ENCODE data around the gene TTC7B. TPM values are rescaled to one million over a fixed set of nuclear protein-coding genes. Genes with fewer than 3 reads are reported as not detected.

Gene TTC7B
- total and polyA plus RNA-seq, 2 of the 8 experiments (the other 6 are each of a cell fraction or from before 2014, with no cell fraction given) = 23.7 to 34.0 TPM

GRCh38 chr14:90536092-90536491, 280.1 kb downstream of the TTC7B start (continued):
- TF ChIP-seq BACH1 (IDR thresholded peaks at IDR 0.05; ENCODE audit: low read length) (no peak), CBX5 (IDR thresholded peaks at IDR 0.05; ENCODE audit: low read depth, low read length) (no peak), CBX8 (IDR thresholded peaks at IDR 0.05; ENCODE audit: borderline replicate concordance, low read depth, low read length) (no peak), POLR2A (IDR thresholded peaks at IDR 0.05; ENCODE audit: control extremely low read depth in 1 of 2, low read depth in 2 of 2, low read length in 2 of 2) (no peak)
